GM23338 (cell line): ENCODE results near the gene JAKMIP1. TPM values are rescaled to one million over a fixed set of nuclear protein-coding genes. Genes with fewer than 3 reads are reported as not detected.

Experiments
- ATAC-seq: fragments of 200-7000 bp; cut with Tn5 transposase; 3 replicates; pipeline ENCODE4 v1.9.1; 2020
- DNase-seq: peaks from one replicate; pipeline ENCODE4 v3.0.0-alpha.2; 2015; ENCODE audit warnings: low spot score
- H2AFZ ChIP-seq: fragments of 200-600 bp; sonication (generic); 2 replicates; pipeline ENCODE4 v1.8.0; 2016; ENCODE audit warnings: antibody characterized with exemption, mild to moderate bottlenecking, moderate library complexity
- H3F3A ChIP-seq: fragments of 200-600 bp; sonication (generic); replicated peaks from 2 replicates; pipeline ENCODE4 v1.8.0; 2017; ENCODE audit warnings: antibody characterized with exemption, mixed run types, low read depth
- H3K27ac ChIP-seq: fragments of 200-600 bp; sonication (generic); 2 replicates; pipeline ENCODE4 v1.6.1; 2016; ENCODE audit warnings: low read depth
- H3K27me3 ChIP-seq: fragments of 200-600 bp; sonication (generic); 2 replicates; pipeline ENCODE4 v1.8.0; 2016; ENCODE audit warnings: mild to moderate bottlenecking, mixed run types, moderate library complexity; ENCODE audit not compliant: insufficient read depth
- H3K36me3 ChIP-seq: fragments of 200-600 bp; sonication (generic); 2 replicates; pipeline ENCODE4 v1.8.0; 2016; ENCODE audit warnings: mild to moderate bottlenecking; ENCODE audit not compliant: insufficient read depth
- H3K4me1 ChIP-seq: fragments of 200-600 bp; sonication (generic); 2 replicates; pipeline ENCODE4 v1.8.0; 2016; ENCODE audit warnings: mild to moderate bottlenecking, moderate library complexity; ENCODE audit not compliant: insufficient read depth
- H3K4me2 ChIP-seq: fragments of 200-600 bp; sonication (generic); 2 replicates; pipeline ENCODE4 v1.7.1; 2017; ENCODE audit warnings: mixed run types
- H3K4me3 ChIP-seq: fragments of 200-600 bp; sonication (generic); 2 replicates; pipeline ENCODE4 v1.6.1; 2016; ENCODE audit warnings: mixed run types
- H3K79me2 ChIP-seq: fragments of 200-600 bp; sonication (generic); replicated peaks from 2 replicates; pipeline ENCODE4 v1.8.0; 2017; ENCODE audit warnings: mild to moderate bottlenecking; ENCODE audit not compliant: insufficient read depth
- H3K9me2 ChIP-seq: fragments of 200-600 bp; sonication (generic); 2 replicates; pipeline ENCODE4 v1.8.0; 2017; ENCODE audit not compliant: insufficient read depth
- H4K20me1 ChIP-seq: fragments of 200-600 bp; sonication (generic); replicated peaks from 2 replicates; pipeline ENCODE4 v1.8.0; 2017; ENCODE audit warnings: mild to moderate bottlenecking; ENCODE audit not compliant: insufficient read depth
- H3K27ac Mint-ChIP-seq: 2 replicates; pipeline ENCODE4 v1.8.0; 2020; ENCODE audit warnings: inconsistent platforms, mild to moderate bottlenecking, moderate library complexity, mixed read lengths
- H3K27me3 Mint-ChIP-seq: 3 replicates; pipeline ENCODE4 v1.8.0; 2022; ENCODE audit warnings: low read depth, mild to moderate bottlenecking, moderate library complexity, mixed read lengths, inconsistent platforms; ENCODE audit not compliant: insufficient read depth, poor library complexity
- H3K36me3 Mint-ChIP-seq: 3 replicates; pipeline ENCODE4 v1.8.0; 2021; ENCODE audit warnings: low read depth, mild to moderate bottlenecking, inconsistent platforms, moderate library complexity, mixed read lengths
- H3K4me1 Mint-ChIP-seq: 3 replicates; pipeline ENCODE4 v1.8.0; 2020; ENCODE audit warnings: mild to moderate bottlenecking, inconsistent platforms, mixed read lengths
- H3K4me3 Mint-ChIP-seq: 3 replicates; pipeline ENCODE4 v1.8.0; 2021; ENCODE audit warnings: moderate library complexity, mild to moderate bottlenecking, inconsistent platforms, mixed read lengths
- H3K9me3 Mint-ChIP-seq: 3 replicates; pipeline ENCODE4 v1.8.0; 2020; ENCODE audit warnings: moderate library complexity, mild to moderate bottlenecking, inconsistent platforms, mixed read lengths
- CREB1 ChIP-seq: fragments of 250-450 bp; sonication (Bioruptor Pico); IDR thresholded peaks from 2 replicates; pipeline ENCODE4 v1.5.0; 2020; ENCODE audit warnings: low read depth, mild to moderate bottlenecking, moderate library complexity
- EZH2 ChIP-seq: fragments of 200-600 bp; sonication (generic); IDR thresholded peaks from one replicate; pipeline ENCODE4 v1.8.0; 2017; ENCODE audit warnings: antibody characterized with exemption, mild to moderate bottlenecking, low read depth; ENCODE audit not compliant: unreplicated experiment
- EZH2phosphoT487 ChIP-seq: fragments of 200-600 bp; sonication (generic); IDR thresholded peaks from one replicate; pipeline ENCODE4 v1.8.1; 2018; ENCODE audit warnings: antibody characterized with exemption; ENCODE audit not compliant: unreplicated experiment
- JUNB ChIP-seq: IDR thresholded peaks from one replicate; pipeline ENCODE4 v1.6.1; 2016; ENCODE audit warnings: antibody characterized with exemption; ENCODE audit not compliant: unreplicated experiment
- NANOG ChIP-seq: IDR thresholded peaks from 2 replicates; pipeline ENCODE4 v1.6.1; 2016; ENCODE audit warnings: antibody characterized with exemption, borderline replicate concordance
- POLR2AphosphoS5 ChIP-seq: IDR thresholded peaks from 2 replicates; pipeline ENCODE4 v1.6.1; 2016; ENCODE audit warnings: antibody characterized with exemption, low read depth
- STAT1 ChIP-seq: IDR thresholded peaks from one replicate; pipeline ENCODE4 v1.6.1; 2016; ENCODE audit warnings: antibody characterized with exemption; ENCODE audit not compliant: unreplicated experiment
- ZNF114 ChIP-seq: fragments of 250-450 bp; sonication (Bioruptor Pico); IDR thresholded peaks from 2 replicates; pipeline ENCODE4 v1.5.0; 2020; ENCODE audit warnings: mild to moderate bottlenecking, moderate library complexity
- ZNF331 ChIP-seq: fragments of 250-450 bp; sonication (Bioruptor Pico); IDR thresholded peaks from 2 replicates; pipeline ENCODE4 v1.5.0; 2020; ENCODE audit warnings: low read depth, mild to moderate bottlenecking, moderate library complexity
- polyA plus RNA-seq: library from polyadenylated mRNA; unstranded; fragments of >200 nt; fragmentation: Nextera tagmentation; extraction: Ambion mirVana; gene quantifications from 2 replicates; pipeline ENCODE4 v1.2.1, GENCODE V29; 2016
- total RNA-seq: library from RNA; depleted of rRNA; stranded (reverse); fragments of >200 nt; shearing (Covaris generic); gene quantifications from 2 replicates; pipeline ENCODE4 v1.2.3, GENCODE V29; 2014
- TF ChIP-seq, protein P1 (sequence below): IDR thresholded peaks from 2 replicates; pipeline ENCODE4 v1.6.1; 2016; ENCODE audit warnings: antibody characterized with exemption
- TF ChIP-seq, protein P2 (sequence below): fragments of 250-450 bp; sonication (Bioruptor Pico); IDR thresholded peaks from 2 replicates; pipeline ENCODE4 v1.5.0; 2020; ENCODE audit warnings: mild to moderate bottlenecking, moderate library complexity
- TF ChIP-seq, protein P3 (sequence below), 2 experiments: fragments of 200-600 bp in 1 of 2; sonication (generic) in 1 of 2; conservative IDR thresholded peaks; 2 replicates each; pipeline versions ENCODE4 v1.5.1 to v1.6.1; 2016 to 2017; ENCODE audit warnings: antibody characterized with exemption in 2 of 2, low read depth in 2 of 2, mild to moderate bottlenecking in 2 of 2, moderate library complexity in 1 of 2
- TF ChIP-seq, protein P4 (sequence below): IDR thresholded peaks from one replicate; pipeline ENCODE4 v1.6.1; 2018; ENCODE audit warnings: antibody characterized with exemption; ENCODE audit not compliant: unreplicated experiment

JAKMIP1 gene
- total and polyA plus RNA-seq, 2 experiments from 2014 or later = 4.6 to 5.1 TPM

DNA sequence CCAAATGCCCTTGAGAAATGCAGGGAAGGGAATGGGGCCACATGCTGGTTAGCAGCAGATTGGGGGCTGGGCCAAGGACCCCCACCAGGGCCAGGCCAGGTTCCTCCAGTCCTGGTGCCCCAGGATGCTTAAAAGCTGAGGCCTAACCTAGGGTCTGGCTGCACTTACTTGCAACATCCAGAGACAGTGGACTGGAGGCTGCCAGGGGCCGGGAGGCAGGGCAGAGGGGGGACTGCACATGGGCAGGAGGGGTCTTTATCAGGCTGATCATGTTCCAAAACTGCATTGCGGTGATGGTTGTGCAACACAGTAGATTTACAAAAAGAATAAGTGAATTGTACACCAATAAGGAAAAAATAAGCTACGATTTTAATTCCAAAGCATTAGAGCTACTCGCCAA is 145.3 kb downstream of the JAKMIP1 start:
- Histone ChIP-seq H3K9me2 (no peaks in the 10 kb centered on the region), H4K20me1 (no peaks in the 10 kb centered on the region), H3K27ac (no peak overlapping the region), H3K27me3 (no peaks in the 10 kb centered on the region), H2AFZ (no peak overlapping the region), H3K4me3 (no peak overlapping the region), H3K36me3 (no peaks in the 10 kb centered on the region; the same call in 1 of the 2 replicates), H3K4me2 (no peak overlapping the region), H3K79me2 (no peaks in the 10 kb centered on the region), H3F3A (no peaks in the 10 kb centered on the region), H3K4me1 (no peaks in the 10 kb centered on the region)
- no peak; the same call in 2 of the 3 replicates for ATAC-seq
- Mint-ChIP-seq H3K27me3 (peaks cover 2% of the 10 kb centered on the region), H3K9me3 (peaks cover 31% of the 10 kb centered on the region), H3K4me1 (peaks cover 4% of the 10 kb centered on the region; the same call in 1 of the 3 replicates), H3K36me3 (peaks cover 30% of the 10 kb centered on the region), H3K4me3 (no peak overlapping the region), H3K27ac (no peak overlapping the region)
- DNase-seq = no peak
- TF ChIP-seq CREB1 (CRISPR knock-in tag) (no peak), EZH2 (no peak), ZNF114 (no peak), NANOG (no peak), STAT1 (no peak), POLR2AphosphoS5 (no peak), ZNF331 (no peak), EZH2phosphoT487 (no peak), JUNB (no peak)
- TF ChIP-seq, protein P1, sequence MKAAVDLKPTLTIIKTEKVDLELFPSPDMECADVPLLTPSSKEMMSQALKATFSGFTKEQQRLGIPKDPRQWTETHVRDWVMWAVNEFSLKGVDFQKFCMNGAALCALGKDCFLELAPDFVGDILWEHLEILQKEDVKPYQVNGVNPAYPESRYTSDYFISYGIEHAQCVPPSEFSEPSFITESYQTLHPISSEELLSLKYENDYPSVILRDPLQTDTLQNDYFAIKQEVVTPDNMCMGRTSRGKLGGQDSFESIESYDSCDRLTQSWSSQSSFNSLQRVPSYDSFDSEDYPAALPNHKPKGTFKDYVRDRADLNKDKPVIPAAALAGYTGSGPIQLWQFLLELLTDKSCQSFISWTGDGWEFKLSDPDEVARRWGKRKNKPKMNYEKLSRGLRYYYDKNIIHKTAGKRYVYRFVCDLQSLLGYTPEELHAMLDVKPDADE = no peak
- TF ChIP-seq, protein P2, sequence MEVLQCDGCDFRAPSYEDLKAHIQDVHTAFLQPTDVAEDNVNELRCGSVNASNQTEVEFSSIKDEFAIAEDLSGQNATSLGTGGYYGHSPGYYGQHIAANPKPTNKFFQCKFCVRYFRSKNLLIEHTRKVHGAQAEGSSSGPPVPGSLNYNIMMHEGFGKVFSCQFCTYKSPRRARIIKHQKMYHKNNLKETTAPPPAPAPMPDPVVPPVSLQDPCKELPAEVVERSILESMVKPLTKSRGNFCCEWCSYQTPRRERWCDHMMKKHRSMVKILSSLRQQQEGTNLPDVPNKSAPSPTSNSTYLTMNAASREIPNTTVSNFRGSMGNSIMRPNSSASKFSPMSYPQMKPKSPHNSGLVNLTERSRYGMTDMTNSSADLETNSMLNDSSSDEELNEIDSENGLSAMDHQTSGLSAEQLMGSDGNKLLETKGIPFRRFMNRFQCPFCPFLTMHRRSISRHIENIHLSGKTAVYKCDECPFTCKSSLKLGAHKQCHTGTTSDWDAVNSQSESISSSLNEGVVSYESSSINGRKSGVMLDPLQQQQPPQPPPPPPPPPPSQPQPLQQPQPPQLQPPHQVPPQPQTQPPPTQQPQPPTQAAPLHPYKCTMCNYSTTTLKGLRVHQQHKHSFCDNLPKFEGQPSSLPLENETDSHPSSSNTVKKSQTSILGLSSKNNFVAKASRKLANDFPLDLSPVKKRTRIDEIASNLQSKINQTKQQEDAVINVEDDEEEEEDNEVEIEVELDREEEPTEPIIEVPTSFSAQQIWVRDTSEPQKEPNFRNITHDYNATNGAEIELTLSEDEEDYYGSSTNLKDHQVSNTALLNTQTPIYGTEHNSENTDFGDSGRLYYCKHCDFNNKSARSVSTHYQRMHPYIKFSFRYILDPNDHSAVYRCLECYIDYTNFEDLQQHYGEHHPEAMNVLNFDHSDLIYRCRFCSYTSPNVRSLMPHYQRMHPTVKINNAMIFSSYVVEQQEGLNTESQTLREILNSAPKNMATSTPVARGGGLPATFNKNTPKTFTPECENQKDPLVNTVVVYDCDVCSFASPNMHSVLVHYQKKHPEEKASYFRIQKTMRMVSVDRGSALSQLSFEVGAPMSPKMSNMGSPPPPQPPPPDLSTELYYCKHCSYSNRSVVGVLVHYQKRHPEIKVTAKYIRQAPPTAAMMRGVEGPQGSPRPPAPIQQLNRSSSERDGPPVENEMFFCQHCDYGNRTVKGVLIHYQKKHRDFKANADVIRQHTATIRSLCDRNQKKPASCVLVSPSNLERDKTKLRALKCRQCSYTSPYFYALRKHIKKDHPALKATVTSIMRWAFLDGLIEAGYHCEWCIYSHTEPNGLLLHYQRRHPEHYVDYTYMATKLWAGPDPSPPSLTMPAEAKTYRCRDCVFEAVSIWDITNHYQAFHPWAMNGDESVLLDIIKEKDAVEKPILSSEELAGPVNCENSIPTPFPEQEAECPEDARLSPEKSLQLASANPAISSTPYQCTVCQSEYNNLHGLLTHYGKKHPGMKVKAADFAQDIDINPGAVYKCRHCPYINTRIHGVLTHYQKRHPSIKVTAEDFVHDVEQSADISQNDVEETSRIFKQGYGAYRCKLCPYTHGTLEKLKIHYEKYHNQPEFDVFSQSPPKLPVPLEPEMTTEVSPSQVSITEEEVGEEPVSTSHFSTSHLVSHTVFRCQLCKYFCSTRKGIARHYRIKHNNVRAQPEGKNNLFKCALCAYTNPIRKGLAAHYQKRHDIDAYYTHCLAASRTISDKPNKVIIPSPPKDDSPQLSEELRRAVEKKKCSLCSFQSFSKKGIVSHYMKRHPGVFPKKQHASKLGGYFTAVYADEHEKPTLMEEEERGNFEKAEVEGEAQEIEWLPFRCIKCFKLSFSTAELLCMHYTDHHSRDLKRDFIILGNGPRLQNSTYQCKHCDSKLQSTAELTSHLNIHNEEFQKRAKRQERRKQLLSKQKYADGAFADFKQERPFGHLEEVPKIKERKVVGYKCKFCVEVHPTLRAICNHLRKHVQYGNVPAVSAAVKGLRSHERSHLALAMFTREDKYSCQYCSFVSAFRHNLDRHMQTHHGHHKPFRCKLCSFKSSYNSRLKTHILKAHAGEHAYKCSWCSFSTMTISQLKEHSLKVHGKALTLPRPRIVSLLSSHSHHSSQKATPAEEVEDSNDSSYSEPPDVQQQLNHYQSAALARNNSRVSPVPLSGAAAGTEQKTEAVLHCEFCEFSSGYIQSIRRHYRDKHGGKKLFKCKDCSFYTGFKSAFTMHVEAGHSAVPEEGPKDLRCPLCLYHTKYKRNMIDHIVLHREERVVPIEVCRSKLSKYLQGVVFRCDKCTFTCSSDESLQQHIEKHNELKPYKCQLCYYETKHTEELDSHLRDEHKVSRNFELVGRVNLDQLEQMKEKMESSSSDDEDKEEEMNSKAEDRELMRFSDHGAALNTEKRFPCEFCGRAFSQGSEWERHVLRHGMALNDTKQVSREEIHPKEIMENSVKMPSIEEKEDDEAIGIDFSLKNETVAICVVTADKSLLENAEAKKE = no peak
- TF ChIP-seq, protein P3, sequence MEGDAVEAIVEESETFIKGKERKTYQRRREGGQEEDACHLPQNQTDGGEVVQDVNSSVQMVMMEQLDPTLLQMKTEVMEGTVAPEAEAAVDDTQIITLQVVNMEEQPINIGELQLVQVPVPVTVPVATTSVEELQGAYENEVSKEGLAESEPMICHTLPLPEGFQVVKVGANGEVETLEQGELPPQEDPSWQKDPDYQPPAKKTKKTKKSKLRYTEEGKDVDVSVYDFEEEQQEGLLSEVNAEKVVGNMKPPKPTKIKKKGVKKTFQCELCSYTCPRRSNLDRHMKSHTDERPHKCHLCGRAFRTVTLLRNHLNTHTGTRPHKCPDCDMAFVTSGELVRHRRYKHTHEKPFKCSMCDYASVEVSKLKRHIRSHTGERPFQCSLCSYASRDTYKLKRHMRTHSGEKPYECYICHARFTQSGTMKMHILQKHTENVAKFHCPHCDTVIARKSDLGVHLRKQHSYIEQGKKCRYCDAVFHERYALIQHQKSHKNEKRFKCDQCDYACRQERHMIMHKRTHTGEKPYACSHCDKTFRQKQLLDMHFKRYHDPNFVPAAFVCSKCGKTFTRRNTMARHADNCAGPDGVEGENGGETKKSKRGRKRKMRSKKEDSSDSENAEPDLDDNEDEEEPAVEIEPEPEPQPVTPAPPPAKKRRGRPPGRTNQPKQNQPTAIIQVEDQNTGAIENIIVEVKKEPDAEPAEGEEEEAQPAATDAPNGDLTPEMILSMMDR (conservative IDR thresholded peaks at IDR 0.05; ENCODE audit: low read depth in 2 of 2) = no peak
- TF ChIP-seq, protein P4, sequence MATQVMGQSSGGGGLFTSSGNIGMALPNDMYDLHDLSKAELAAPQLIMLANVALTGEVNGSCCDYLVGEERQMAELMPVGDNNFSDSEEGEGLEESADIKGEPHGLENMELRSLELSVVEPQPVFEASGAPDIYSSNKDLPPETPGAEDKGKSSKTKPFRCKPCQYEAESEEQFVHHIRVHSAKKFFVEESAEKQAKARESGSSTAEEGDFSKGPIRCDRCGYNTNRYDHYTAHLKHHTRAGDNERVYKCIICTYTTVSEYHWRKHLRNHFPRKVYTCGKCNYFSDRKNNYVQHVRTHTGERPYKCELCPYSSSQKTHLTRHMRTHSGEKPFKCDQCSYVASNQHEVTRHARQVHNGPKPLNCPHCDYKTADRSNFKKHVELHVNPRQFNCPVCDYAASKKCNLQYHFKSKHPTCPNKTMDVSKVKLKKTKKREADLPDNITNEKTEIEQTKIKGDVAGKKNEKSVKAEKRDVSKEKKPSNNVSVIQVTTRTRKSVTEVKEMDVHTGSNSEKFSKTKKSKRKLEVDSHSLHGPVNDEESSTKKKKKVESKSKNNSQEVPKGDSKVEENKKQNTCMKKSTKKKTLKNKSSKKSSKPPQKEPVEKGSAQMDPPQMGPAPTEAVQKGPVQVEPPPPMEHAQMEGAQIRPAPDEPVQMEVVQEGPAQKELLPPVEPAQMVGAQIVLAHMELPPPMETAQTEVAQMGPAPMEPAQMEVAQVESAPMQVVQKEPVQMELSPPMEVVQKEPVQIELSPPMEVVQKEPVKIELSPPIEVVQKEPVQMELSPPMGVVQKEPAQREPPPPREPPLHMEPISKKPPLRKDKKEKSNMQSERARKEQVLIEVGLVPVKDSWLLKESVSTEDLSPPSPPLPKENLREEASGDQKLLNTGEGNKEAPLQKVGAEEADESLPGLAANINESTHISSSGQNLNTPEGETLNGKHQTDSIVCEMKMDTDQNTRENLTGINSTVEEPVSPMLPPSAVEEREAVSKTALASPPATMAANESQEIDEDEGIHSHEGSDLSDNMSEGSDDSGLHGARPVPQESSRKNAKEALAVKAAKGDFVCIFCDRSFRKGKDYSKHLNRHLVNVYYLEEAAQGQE = no peak
